Breast epithelium (tissue), 4 donors: ENCODE measurements around the gene GALNTL6. TPM values are rescaled to one million over a fixed set of nuclear protein-coding genes. Genes with fewer than 3 reads are reported as not detected.

ENCODE experiments used
- DNase-seq, 2 donors: peaks; one replicate each; pipeline ENCODE4 v3.0.0-alpha.2; 2019; ENCODE audit warnings: low spot score in 2 of 2
- H3K27ac ChIP-seq, 2 donors: fragments of 200-600 bp; sonication (generic) in 1 of 2; one replicate each; pipeline ENCODE4 v1.5.1; 2016 to 2019; ENCODE audit warnings: mild to moderate bottlenecking in 1 of 2
- H3K27me3 ChIP-seq, 2 donors: fragments of 200-600 bp; sonication (generic) in 1 of 2; one replicate each; pipeline versions ENCODE4 v1.5.1 to v1.6.0; 2017 to 2019; ENCODE audit warnings: control low read depth in 1 of 2, mild to moderate bottlenecking in 1 of 2
- H3K36me3 ChIP-seq: fragments of 200-600 bp; one replicate; pipeline ENCODE4 v1.5.1; 2019
- H3K4me1 ChIP-seq, 2 donors: fragments of 200-600 bp; sonication (generic); one replicate each; pipeline ENCODE4 v1.5.1; 2016 to 2019; ENCODE audit warnings: control low read depth in 1 of 2
- H3K4me3 ChIP-seq, 3 donors: fragments of 200-600 bp; sonication (generic); 1 replicate in 2 of 3; 2 replicates in 1 of 3; pipeline ENCODE4 v1.5.1; 2016 to 2019; ENCODE audit warnings: mild to moderate bottlenecking in 3 of 3, moderate library complexity in 2 of 3
- H3K9me3 ChIP-seq, 2 donors: fragments of 200-600 bp; sonication (generic) in 1 of 2; one replicate each; pipeline ENCODE4 v1.5.1; 2016 to 2019; ENCODE audit warnings: control low read depth in 1 of 2
- POLR2A ChIP-seq: fragments of 450-650 bp; IDR thresholded peaks from one replicate; pipeline ENCODE4 v1.6.1; 2016; ENCODE audit warnings: antibody characterized with exemption, mild to moderate bottlenecking, moderate library complexity
- POLR2AphosphoS5 ChIP-seq, 3 donors: sonication (generic); formaldehyde crosslinking; IDR thresholded peaks; one replicate each; pipeline ENCODE4 v1.6.1; 2017; ENCODE audit warnings: antibody characterized with exemption in 3 of 3
- intact Hi-C: fragments of 100-400 bp; cut with DNase I; formaldehyde crosslinking; loops from one replicate; pipeline ENCODE4 v1.15.1; 2023; ENCODE audit warnings: low total_unique reads
- total RNA-seq, 3 donors: library from RNA; depleted of rRNA; stranded (reverse); fragments of >200 nt; gene quantifications; one replicate each; pipeline ENCODE4 v1.1.0, GENCODE V29; 2016
- TF ChIP-seq, protein P1 (sequence below), 3 donors: fragments of 450-650 bp; IDR thresholded peaks; one replicate each; pipeline ENCODE4 v1.5.1; 2016 to 2017; ENCODE audit warnings: antibody characterized with exemption in 3 of 3, mild to moderate bottlenecking in 3 of 3, moderate library complexity in 3 of 3

The GALNTL6 gene
- total RNA-seq, 3 donors from 2014 or later: 0.29 to 0.98 TPM; not detected in 1

DNA sequence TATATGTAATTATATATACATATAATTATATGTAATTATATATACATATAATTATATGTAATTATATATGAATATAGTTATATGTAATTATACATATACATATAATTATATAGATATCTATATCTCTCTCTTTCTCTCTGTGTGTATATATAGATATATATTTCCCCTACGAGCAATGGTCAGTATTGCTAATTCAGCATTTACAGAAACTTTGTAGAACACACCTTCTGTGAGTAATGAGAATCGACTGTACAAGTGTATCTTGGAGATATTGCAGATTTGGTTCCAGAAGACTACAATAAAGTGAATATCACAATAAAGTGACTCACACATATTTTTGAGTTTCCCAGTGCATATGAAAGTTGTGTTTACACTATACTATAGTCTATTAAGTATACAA lies 33.7 kb downstream of the GALNTL6 start:
- Histone ChIP-seq H3K4me3 (no peak overlapping the region), H3K27ac (no peak overlapping the region), H3K4me1 (no peaks in the 10 kb centered on the region), H3K9me3 (no peaks in the 10 kb centered on the region), H3K36me3 (no peaks in the 10 kb centered on the region), H3K27me3 (no peaks in the 10 kb centered on the region)
- TF ChIP-seq POLR2A (no peak), POLR2AphosphoS5 (IDR thresholded peaks at IDR 0.05) (no peak)
- TF ChIP-seq, protein P1, sequence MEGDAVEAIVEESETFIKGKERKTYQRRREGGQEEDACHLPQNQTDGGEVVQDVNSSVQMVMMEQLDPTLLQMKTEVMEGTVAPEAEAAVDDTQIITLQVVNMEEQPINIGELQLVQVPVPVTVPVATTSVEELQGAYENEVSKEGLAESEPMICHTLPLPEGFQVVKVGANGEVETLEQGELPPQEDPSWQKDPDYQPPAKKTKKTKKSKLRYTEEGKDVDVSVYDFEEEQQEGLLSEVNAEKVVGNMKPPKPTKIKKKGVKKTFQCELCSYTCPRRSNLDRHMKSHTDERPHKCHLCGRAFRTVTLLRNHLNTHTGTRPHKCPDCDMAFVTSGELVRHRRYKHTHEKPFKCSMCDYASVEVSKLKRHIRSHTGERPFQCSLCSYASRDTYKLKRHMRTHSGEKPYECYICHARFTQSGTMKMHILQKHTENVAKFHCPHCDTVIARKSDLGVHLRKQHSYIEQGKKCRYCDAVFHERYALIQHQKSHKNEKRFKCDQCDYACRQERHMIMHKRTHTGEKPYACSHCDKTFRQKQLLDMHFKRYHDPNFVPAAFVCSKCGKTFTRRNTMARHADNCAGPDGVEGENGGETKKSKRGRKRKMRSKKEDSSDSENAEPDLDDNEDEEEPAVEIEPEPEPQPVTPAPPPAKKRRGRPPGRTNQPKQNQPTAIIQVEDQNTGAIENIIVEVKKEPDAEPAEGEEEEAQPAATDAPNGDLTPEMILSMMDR (IDR thresholded peaks at IDR 0.05): no peak
- intact Hi-C loops: no loop called here
- DNase-seq: no peak

DNA sequence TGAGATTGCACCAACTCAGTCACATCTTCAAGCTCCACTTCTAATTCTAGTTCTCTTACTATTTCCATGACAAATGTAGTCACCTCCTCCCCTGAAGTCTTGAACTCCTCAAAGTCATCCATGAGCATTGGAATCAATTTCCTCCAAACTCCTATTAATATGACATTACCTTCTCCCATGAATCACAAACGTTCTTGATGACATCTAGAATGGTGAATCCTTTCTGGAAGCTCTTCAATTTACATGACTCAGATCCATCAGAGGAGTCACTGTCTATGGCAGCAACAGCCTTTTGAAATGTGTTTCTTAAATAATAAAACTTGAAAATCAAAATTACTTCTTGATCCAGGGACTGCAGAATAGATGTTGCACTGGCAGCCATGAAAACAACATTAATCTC lies 34.5 kb downstream of the GALNTL6 start:
- no peak for DNase-seq
- H3K27me3 ChIP-seq: no peaks in the 10 kb centered on the region
- H3K27ac ChIP-seq: no peak overlapping the region
- no peaks in the 10 kb centered on the region for H3K36me3 ChIP-seq
- no peak overlapping the region for H3K4me3 ChIP-seq
- intact Hi-C loops: no loop called here
- TF ChIP-seq, protein P1 (IDR thresholded peaks at IDR 0.05): no peak
- TF ChIP-seq POLR2AphosphoS5 (IDR thresholded peaks at IDR 0.05) (no peak), POLR2A (no peak)
- H3K9me3 ChIP-seq: no peaks in the 10 kb centered on the region
- H3K4me1 ChIP-seq: no peaks in the 10 kb centered on the region

DNA sequence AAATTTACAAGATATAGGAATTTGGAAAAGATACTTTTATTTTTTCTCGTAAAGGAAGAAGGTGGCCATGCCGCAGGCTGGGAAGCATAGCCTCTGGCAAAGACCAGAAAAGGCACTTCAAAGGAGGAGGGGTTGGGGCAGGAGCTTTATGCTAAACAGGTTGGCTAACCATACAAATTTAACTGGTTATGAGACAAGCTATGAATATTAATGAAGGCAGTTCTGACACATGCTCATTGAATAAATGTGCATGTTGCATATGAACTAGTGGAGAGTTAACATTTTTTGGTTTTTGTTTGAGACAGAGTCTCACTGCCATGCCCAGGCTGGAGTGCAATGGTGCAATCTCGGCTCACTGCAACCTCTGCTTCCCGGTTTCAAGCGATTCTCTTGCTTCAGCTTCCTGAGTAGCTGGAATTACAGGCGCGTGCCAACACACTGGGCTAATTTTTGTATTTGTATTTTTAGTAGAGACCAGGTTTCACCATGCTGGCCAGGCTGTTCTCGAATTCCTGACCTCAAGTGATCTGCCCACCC lies 36.5 kb downstream of the GALNTL6 start:
- H3K27ac ChIP-seq: no peak overlapping the region
- H3K27me3 ChIP-seq: no peaks in the 10 kb centered on the region
- no peaks in the 10 kb centered on the region for H3K9me3 ChIP-seq
- H3K36me3 ChIP-seq: no peaks in the 10 kb centered on the region
- no peak overlapping the region for H3K4me3 ChIP-seq
- no peaks in the 10 kb centered on the region for H3K4me1 ChIP-seq
- no peak for DNase-seq
- intact Hi-C loops: no loop called here
- TF ChIP-seq POLR2A: no peak
- TF ChIP-seq POLR2AphosphoS5 (IDR thresholded peaks at IDR 0.05): no peak
- TF ChIP-seq, protein P1 (IDR thresholded peaks at IDR 0.05): no peak

DNA sequence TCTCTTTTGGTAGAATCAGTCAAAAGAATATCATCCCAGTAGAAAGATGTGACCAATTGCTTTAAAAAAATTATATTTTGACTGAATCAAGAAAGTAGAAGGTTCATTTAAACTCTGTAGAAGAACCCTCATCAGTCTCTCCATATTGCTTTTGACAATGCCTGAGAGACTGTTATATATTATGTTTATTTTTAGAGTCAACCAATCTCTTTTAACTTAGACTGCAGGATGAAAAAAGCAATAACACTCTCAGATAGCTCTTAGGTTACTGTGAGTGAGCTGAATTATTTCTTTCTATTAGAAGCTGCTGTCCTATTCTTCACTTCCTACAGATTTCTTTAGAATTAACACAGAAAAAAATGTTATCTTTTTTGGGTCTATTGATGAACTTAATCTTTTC lies 38.1 kb downstream of the GALNTL6 start:
- no peak overlapping the region for H3K27ac ChIP-seq
- H3K27me3 ChIP-seq: no peaks in the 10 kb centered on the region
- no peaks in the 10 kb centered on the region for H3K4me1 ChIP-seq
- no peak overlapping the region for H3K4me3 ChIP-seq
- TF ChIP-seq, protein P1 (IDR thresholded peaks at IDR 0.05): no peak
- TF ChIP-seq POLR2A: no peak
- no peak for TF ChIP-seq POLR2AphosphoS5 (IDR thresholded peaks at IDR 0.05)
- no peak for DNase-seq
- intact Hi-C loops: no loop called here
- no peaks in the 10 kb centered on the region for H3K36me3 ChIP-seq
- no peaks in the 10 kb centered on the region for H3K9me3 ChIP-seq

DNA sequence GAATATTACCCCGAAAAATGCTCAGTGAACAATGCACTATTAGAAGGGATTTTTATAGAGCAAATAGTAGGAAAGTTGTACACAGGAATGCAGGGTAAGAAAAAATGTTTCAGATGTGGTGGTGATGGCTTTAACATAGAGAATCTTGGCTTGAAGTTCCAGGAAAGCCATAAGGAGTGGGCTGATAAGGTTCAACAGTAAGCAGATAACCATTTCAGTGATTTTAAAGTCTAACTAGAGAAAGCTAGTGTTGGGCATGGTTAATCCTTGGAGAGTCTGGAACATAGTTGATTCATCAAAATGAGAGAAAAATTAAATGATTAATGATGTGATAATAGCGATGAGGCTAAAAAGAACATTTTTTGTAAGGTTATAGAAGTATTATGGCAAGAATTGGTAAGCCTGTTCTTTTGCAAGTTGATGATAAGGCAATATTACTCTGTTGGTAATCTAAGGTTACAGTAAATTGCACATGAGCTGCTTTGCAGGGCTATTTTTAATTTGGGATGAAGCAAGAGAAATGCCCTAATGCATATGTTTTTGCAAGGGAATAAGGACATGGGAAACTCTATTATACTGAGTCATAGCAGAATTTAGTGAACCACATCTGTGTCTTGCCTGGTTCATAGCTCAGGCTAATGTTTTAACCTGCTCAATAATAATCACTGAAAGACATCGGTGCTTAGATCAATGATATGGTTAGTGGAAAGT lies 44.3 kb downstream of the GALNTL6 start:
- Histone ChIP-seq H3K9me3 (no peaks in the 10 kb centered on the region), H3K4me1 (no peaks in the 10 kb centered on the region), H3K27me3 (no peaks in the 10 kb centered on the region), H3K27ac (no peak overlapping the region), H3K4me3 (no peak overlapping the region), H3K36me3 (no peaks in the 10 kb centered on the region)
- no peak for DNase-seq
- intact Hi-C loops: no loop called here
- TF ChIP-seq POLR2AphosphoS5 (IDR thresholded peaks at IDR 0.05) (no peak), POLR2A (no peak)
- TF ChIP-seq, protein P1 (IDR thresholded peaks at IDR 0.05): no peak
